GM23338 (cell line): ENCODE results near the gene SLC17A1. TPM values are rescaled to one million over a fixed set of nuclear protein-coding genes. Genes with fewer than 3 reads are reported as not detected.
A peak's percentile ranks its signal among the peaks of the same experiment; 100 is the strongest.

Source experiments
- ATAC-seq: fragments of 200-7000 bp; cut with Tn5 transposase; 3 replicates; pipeline ENCODE4 v1.9.1; 2020
- DNase-seq: peaks from one replicate; pipeline ENCODE4 v3.0.0-alpha.2; 2015; ENCODE audit warnings: low spot score
- H2AFZ ChIP-seq: fragments of 200-600 bp; sonication (generic); 2 replicates; pipeline ENCODE4 v1.8.0; 2016; ENCODE audit warnings: antibody characterized with exemption, mild to moderate bottlenecking, moderate library complexity
- H3F3A ChIP-seq: fragments of 200-600 bp; sonication (generic); replicated peaks from 2 replicates; pipeline ENCODE4 v1.8.0; 2017; ENCODE audit warnings: antibody characterized with exemption, mixed run types, low read depth
- H3K27ac ChIP-seq: fragments of 200-600 bp; sonication (generic); 2 replicates; pipeline ENCODE4 v1.6.1; 2016; ENCODE audit warnings: low read depth
- H3K27me3 ChIP-seq: fragments of 200-600 bp; sonication (generic); 2 replicates; pipeline ENCODE4 v1.8.0; 2016; ENCODE audit warnings: mild to moderate bottlenecking, mixed run types, moderate library complexity; ENCODE audit not compliant: insufficient read depth
- H3K36me3 ChIP-seq: fragments of 200-600 bp; sonication (generic); 2 replicates; pipeline ENCODE4 v1.8.0; 2016; ENCODE audit warnings: mild to moderate bottlenecking; ENCODE audit not compliant: insufficient read depth
- H3K4me1 ChIP-seq: fragments of 200-600 bp; sonication (generic); 2 replicates; pipeline ENCODE4 v1.8.0; 2016; ENCODE audit warnings: mild to moderate bottlenecking, moderate library complexity; ENCODE audit not compliant: insufficient read depth
- H3K4me2 ChIP-seq: fragments of 200-600 bp; sonication (generic); 2 replicates; pipeline ENCODE4 v1.7.1; 2017; ENCODE audit warnings: mixed run types
- H3K4me3 ChIP-seq: fragments of 200-600 bp; sonication (generic); 2 replicates; pipeline ENCODE4 v1.6.1; 2016; ENCODE audit warnings: mixed run types
- H3K79me2 ChIP-seq: fragments of 200-600 bp; sonication (generic); replicated peaks from 2 replicates; pipeline ENCODE4 v1.8.0; 2017; ENCODE audit warnings: mild to moderate bottlenecking; ENCODE audit not compliant: insufficient read depth
- H3K9me2 ChIP-seq: fragments of 200-600 bp; sonication (generic); 2 replicates; pipeline ENCODE4 v1.8.0; 2017; ENCODE audit not compliant: insufficient read depth
- H4K20me1 ChIP-seq: fragments of 200-600 bp; sonication (generic); replicated peaks from 2 replicates; pipeline ENCODE4 v1.8.0; 2017; ENCODE audit warnings: mild to moderate bottlenecking; ENCODE audit not compliant: insufficient read depth
- H3K27ac Mint-ChIP-seq: 2 replicates; pipeline ENCODE4 v1.8.0; 2020; ENCODE audit warnings: inconsistent platforms, mild to moderate bottlenecking, moderate library complexity, mixed read lengths
- H3K27me3 Mint-ChIP-seq: 3 replicates; pipeline ENCODE4 v1.8.0; 2022; ENCODE audit warnings: low read depth, mild to moderate bottlenecking, moderate library complexity, mixed read lengths, inconsistent platforms; ENCODE audit not compliant: insufficient read depth, poor library complexity
- H3K36me3 Mint-ChIP-seq: 3 replicates; pipeline ENCODE4 v1.8.0; 2021; ENCODE audit warnings: low read depth, mild to moderate bottlenecking, inconsistent platforms, moderate library complexity, mixed read lengths
- H3K4me1 Mint-ChIP-seq: 3 replicates; pipeline ENCODE4 v1.8.0; 2020; ENCODE audit warnings: mild to moderate bottlenecking, inconsistent platforms, mixed read lengths
- H3K4me3 Mint-ChIP-seq: 3 replicates; pipeline ENCODE4 v1.8.0; 2021; ENCODE audit warnings: moderate library complexity, mild to moderate bottlenecking, inconsistent platforms, mixed read lengths
- H3K9me3 Mint-ChIP-seq: 3 replicates; pipeline ENCODE4 v1.8.0; 2020; ENCODE audit warnings: moderate library complexity, mild to moderate bottlenecking, inconsistent platforms, mixed read lengths
- CTCF ChIP-seq, 2 experiments: fragments of 200-600 bp in 1 of 2; sonication (generic) in 1 of 2; conservative IDR thresholded peaks; 2 replicates each; pipeline versions ENCODE4 v1.5.1 to v1.6.1; 2016 to 2017; ENCODE audit warnings: antibody characterized with exemption in 2 of 2, low read depth in 2 of 2, mild to moderate bottlenecking in 2 of 2, moderate library complexity in 1 of 2
- ETS1 ChIP-seq: IDR thresholded peaks from 2 replicates; pipeline ENCODE4 v1.6.1; 2016; ENCODE audit warnings: antibody characterized with exemption
- EZH2 ChIP-seq: fragments of 200-600 bp; sonication (generic); IDR thresholded peaks from one replicate; pipeline ENCODE4 v1.8.0; 2017; ENCODE audit warnings: antibody characterized with exemption, mild to moderate bottlenecking, low read depth; ENCODE audit not compliant: unreplicated experiment
- EZH2phosphoT487 ChIP-seq: fragments of 200-600 bp; sonication (generic); IDR thresholded peaks from one replicate; pipeline ENCODE4 v1.8.1; 2018; ENCODE audit warnings: antibody characterized with exemption; ENCODE audit not compliant: unreplicated experiment
- NANOG ChIP-seq: IDR thresholded peaks from 2 replicates; pipeline ENCODE4 v1.6.1; 2016; ENCODE audit warnings: antibody characterized with exemption, borderline replicate concordance
- POLR2AphosphoS5 ChIP-seq: IDR thresholded peaks from 2 replicates; pipeline ENCODE4 v1.6.1; 2016; ENCODE audit warnings: antibody characterized with exemption, low read depth
- REST ChIP-seq: IDR thresholded peaks from one replicate; pipeline ENCODE4 v1.6.1; 2018; ENCODE audit warnings: antibody characterized with exemption; ENCODE audit not compliant: unreplicated experiment
- ZNF114 ChIP-seq: fragments of 250-450 bp; sonication (Bioruptor Pico); IDR thresholded peaks from 2 replicates; pipeline ENCODE4 v1.5.0; 2020; ENCODE audit warnings: mild to moderate bottlenecking, moderate library complexity
- ZNF331 ChIP-seq: fragments of 250-450 bp; sonication (Bioruptor Pico); IDR thresholded peaks from 2 replicates; pipeline ENCODE4 v1.5.0; 2020; ENCODE audit warnings: low read depth, mild to moderate bottlenecking, moderate library complexity
- ZNF462 ChIP-seq: fragments of 250-450 bp; sonication (Bioruptor Pico); IDR thresholded peaks from 2 replicates; pipeline ENCODE4 v1.5.0; 2020; ENCODE audit warnings: mild to moderate bottlenecking, moderate library complexity
- polyA plus RNA-seq: library from polyadenylated mRNA; unstranded; fragments of >200 nt; fragmentation: Nextera tagmentation; extraction: Ambion mirVana; gene quantifications from 2 replicates; pipeline ENCODE4 v1.2.1, GENCODE V29; 2016
- total RNA-seq: library from RNA; depleted of rRNA; stranded (reverse); fragments of >200 nt; shearing (Covaris generic); gene quantifications from 2 replicates; pipeline ENCODE4 v1.2.3, GENCODE V29; 2014

The SLC17A1 gene
- total and polyA plus RNA-seq, 2 experiments from 2014 or later = not detected

GRCh38 chr6:25793970-25794369, 37.9 kb downstream of the SLC17A1 start (continued):
- no peak for TF ChIP-seq ZNF462 (CRISPR knock-in tag)
- TF ChIP-seq ETS1 = no peak
- no peak for TF ChIP-seq POLR2AphosphoS5
- no peak for TF ChIP-seq CTCF (conservative IDR thresholded peaks at IDR 0.05; ENCODE audit: low read depth in 2 of 2)
- TF ChIP-seq ZNF331 (CRISPR knock-in tag) = no peak
- TF ChIP-seq NANOG = no peak

GRCh38 chr6:25792016-25792415, 39.8 kb downstream of the SLC17A1 start:
- Histone ChIP-seq H2AFZ (peak overlapping the region; percentile 45; the same call in 1 of the 2 replicates), H3K4me1 (no peaks in the 10 kb centered on the region), H3K79me2 (no peaks in the 10 kb centered on the region), H3K4me3 (no peak overlapping the region), H3F3A (no peaks in the 10 kb centered on the region), H3K27me3 (no peaks in the 10 kb centered on the region), H3K9me2 (no peaks in the 10 kb centered on the region), H3K27ac (no peak overlapping the region), H4K20me1 (no peaks in the 10 kb centered on the region), H3K4me2 (no peak overlapping the region), H3K36me3 (no peaks in the 10 kb centered on the region)
- Mint-ChIP-seq H3K27ac (no peak overlapping the region), H3K27me3 (no peaks in the 10 kb centered on the region), H3K4me1 (no peaks in the 10 kb centered on the region), H3K9me3 (no peaks in the 10 kb centered on the region), H3K36me3 (no peaks in the 10 kb centered on the region), H3K4me3 (no peak overlapping the region)
- no peak for DNase-seq
- ATAC-seq = no peak
- TF ChIP-seq EZH2 (no peak), EZH2phosphoT487 (no peak), POLR2AphosphoS5 (no peak), ZNF114 (no peak), ETS1 (no peak), REST (no peak)
